OCI-LY7 (cell line): Measurements from ENCODE around the gene PILRA.

Experiments used
- EZH2phosphoT487 ChIP-seq: fragments of 200-600 bp; sonication (generic); IDR thresholded peaks from 2 replicates; pipeline ENCODE4 v1.6.1; 2018; ENCODE audit warnings: low read depth, borderline replicate concordance, mild to moderate bottlenecking, mixed run types, antibody characterized with exemption, low read length, moderate library complexity, mixed read lengths
- TF ChIP-seq, protein P1 (sequence below): fragments of 200-600 bp; sonication (generic); conservative IDR thresholded peaks from 2 replicates; pipeline ENCODE4 v1.5.1; 2014; ENCODE audit warnings: mild to moderate bottlenecking, antibody characterized with exemption, low read length, moderate library complexity, mixed read lengths

GRCh38 chr7:100413346-100413745, 40.1 kb downstream of the PILRA start:
- TF ChIP-seq, protein P1, sequence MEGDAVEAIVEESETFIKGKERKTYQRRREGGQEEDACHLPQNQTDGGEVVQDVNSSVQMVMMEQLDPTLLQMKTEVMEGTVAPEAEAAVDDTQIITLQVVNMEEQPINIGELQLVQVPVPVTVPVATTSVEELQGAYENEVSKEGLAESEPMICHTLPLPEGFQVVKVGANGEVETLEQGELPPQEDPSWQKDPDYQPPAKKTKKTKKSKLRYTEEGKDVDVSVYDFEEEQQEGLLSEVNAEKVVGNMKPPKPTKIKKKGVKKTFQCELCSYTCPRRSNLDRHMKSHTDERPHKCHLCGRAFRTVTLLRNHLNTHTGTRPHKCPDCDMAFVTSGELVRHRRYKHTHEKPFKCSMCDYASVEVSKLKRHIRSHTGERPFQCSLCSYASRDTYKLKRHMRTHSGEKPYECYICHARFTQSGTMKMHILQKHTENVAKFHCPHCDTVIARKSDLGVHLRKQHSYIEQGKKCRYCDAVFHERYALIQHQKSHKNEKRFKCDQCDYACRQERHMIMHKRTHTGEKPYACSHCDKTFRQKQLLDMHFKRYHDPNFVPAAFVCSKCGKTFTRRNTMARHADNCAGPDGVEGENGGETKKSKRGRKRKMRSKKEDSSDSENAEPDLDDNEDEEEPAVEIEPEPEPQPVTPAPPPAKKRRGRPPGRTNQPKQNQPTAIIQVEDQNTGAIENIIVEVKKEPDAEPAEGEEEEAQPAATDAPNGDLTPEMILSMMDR = no peak
- no peak for TF ChIP-seq EZH2phosphoT487
